ENCODE data around the gene SLC12A7. TPM values are rescaled to one million over a fixed set of nuclear protein-coding genes. Genes with fewer than 3 reads are reported as not detected.

SLC12A7 gene
- total and polyA plus RNA-seq, 2 donors (not counting 1 experiment from before 2014, with no cell fraction given), result 2.9 to 23.9 TPM

GRCh38 chr5:1068895-1069719, 42.8 kb downstream of the SLC12A7 start:
- DNase-seq (ENCODE audit: low read depth in 2 of 2), result no peak
- Histone ChIP-seq H3K4me3 (replicated peaks in 1 of 4; ENCODE audit: control extremely low read depth in 1 of 4, insufficient read depth in 1 of 4, low read depth in 3 of 4, low read length in 4 of 4) (no peak overlapping the region), H4K20me1 (ENCODE audit: control insufficient read depth, extremely low read depth, insufficient read depth, low read length) (no peaks in the 10 kb centered on the region)

GRCh38 chr5:1068204-1068894, 43.5 kb downstream of the SLC12A7 start:
- no peak overlapping the region for H2AFZ ChIP-seq (ENCODE audit: low read length)
- H3K4me1 ChIP-seq (ENCODE audit: control insufficient read depth, extremely low read depth, insufficient read depth, low read length), result no peaks in the 10 kb centered on the region
- no peak overlapping the region for H3K4me3 ChIP-seq (replicated peaks in 1 of 4; ENCODE audit: control extremely low read depth in 1 of 4, insufficient read depth in 1 of 4, low read depth in 3 of 4, low read length in 4 of 4)
- H3K27ac ChIP-seq (ENCODE audit: insufficient read depth, low read length), result no peak overlapping the region
- TF ChIP-seq CTCF (conservative IDR thresholded peaks at IDR 0.05 in 1 of 2, IDR thresholded peaks at IDR 0.05 in 1 of 2; ENCODE audit: low read depth in 1 of 2, low read length in 2 of 2), result no peak
- TF ChIP-seq EZH2 (IDR thresholded peaks at IDR 0.05; ENCODE audit: low read length, missing control alignments), result no peak
- no peaks in the 10 kb centered on the region for H3K27me3 ChIP-seq (ENCODE audit: control insufficient read depth, insufficient read depth, low read length)
- H3K9ac ChIP-seq (ENCODE audit: insufficient read depth, low read length), result no peak overlapping the region
- no peaks in the 10 kb centered on the region for H3K79me2 ChIP-seq (ENCODE audit: control insufficient read depth, insufficient read depth, low read length)
- DNase-seq (ENCODE audit: low read depth in 2 of 2), result no peak
- no peaks in the 10 kb centered on the region for H3K9me3 ChIP-seq (ENCODE audit: control insufficient read depth, insufficient read depth, low read depth, low read length)
- H3K36me3 ChIP-seq (ENCODE audit: control insufficient read depth, insufficient read depth, low read length), result no peaks in the 10 kb centered on the region
- H4K20me1 ChIP-seq (ENCODE audit: control insufficient read depth, extremely low read depth, insufficient read depth, low read length), result no peaks in the 10 kb centered on the region
- no peak overlapping the region for H3K4me2 ChIP-seq (ENCODE audit: extremely low read depth, insufficient read depth, low read length)

More at GRCh38 chr5:1068895-1069719, 42.8 kb downstream of the SLC12A7 start:
- Histone ChIP-seq H3K79me2 (ENCODE audit: control insufficient read depth, insufficient read depth, low read length) (no peaks in the 10 kb centered on the region), H3K36me3 (ENCODE audit: control insufficient read depth, insufficient read depth, low read length) (peaks cover 1% of the 10 kb centered on the region), H3K9ac (ENCODE audit: insufficient read depth, low read length) (no peak overlapping the region), H3K27ac (ENCODE audit: insufficient read depth, low read length) (no peak overlapping the region), H3K9me3 (ENCODE audit: control insufficient read depth, insufficient read depth, low read depth, low read length) (no peaks in the 10 kb centered on the region), H3K4me1 (ENCODE audit: control insufficient read depth, extremely low read depth, insufficient read depth, low read length) (no peaks in the 10 kb centered on the region), H2AFZ (ENCODE audit: low read length) (no peak overlapping the region), H3K4me2 (ENCODE audit: extremely low read depth, insufficient read depth, low read length) (no peak overlapping the region), H3K27me3 (ENCODE audit: control insufficient read depth, insufficient read depth, low read length) (no peaks in the 10 kb centered on the region)
- TF ChIP-seq CTCF (conservative IDR thresholded peaks at IDR 0.05 in 1 of 2, IDR thresholded peaks at IDR 0.05 in 1 of 2; ENCODE audit: low read depth in 1 of 2, low read length in 2 of 2) (no peak), EZH2 (IDR thresholded peaks at IDR 0.05; ENCODE audit: low read length, missing control alignments) (no peak)
